HepG2 (cell line): ENCODE measurements around the gene CDO1. TPM values are rescaled to one million over a fixed set of nuclear protein-coding genes. Genes with fewer than 3 reads are reported as not detected.

ENCODE experiments used
- ATAC-seq: fragments of 200-7000 bp; cut with Tn5 transposase; 3 replicates; pipeline ENCODE4 v1.9.1; 2020; ENCODE audit warnings: mild to moderate bottlenecking, moderate library complexity
- BruUV-seq: library from RNA; stranded (reverse); fragments of 400-500 nt; replicated peaks from 2 replicates; lab custom pipeline; 2021; lab: Mats Ljungman, UMichigan
- CTCF ChIA-PET: fragments of 300-600 bp; formaldehyde crosslinking; extraction: SDS; loops from one replicate; lab custom pipeline; 2021; ENCODE audit warnings: low total read pairs, inconsistent platforms, low intra/inter-chr PET ratio; lab: Yijun Ruan, JAX
- POLR2A ChIA-PET: fragments of 350-600 bp; sonication (Branson Sonifier 250); formaldehyde crosslinking; loops from one replicate; lab custom pipeline; 2020; ENCODE audit warnings: antibody characterized with exemption, inconsistent platforms; lab: Yijun Ruan, JAX
- DNase-seq: peaks from one replicate; pipeline ENCODE4 v3.0.0-alpha.2; 2015; ENCODE audit warnings: low spot score
- FAIRE-seq: peaks from 3 replicates; lab custom pipeline; 2011; peaks lifted over from hg19 to GRCh38; lab: Jason Lieb, UNC
- H2AFZ ChIP-seq: one replicate; pipeline ENCODE4 v1.6.1; 2011; ENCODE audit warnings: low read length, inconsistent platforms
- H3K27ac ChIP-seq: fragments of 300-600 bp; 3 replicates; pipeline ENCODE4 v1.8.0; 2011; ENCODE audit warnings: mixed run types, mild to moderate bottlenecking, mixed read lengths, low read length, inconsistent platforms; ENCODE audit not compliant: insufficient read depth; ENCODE audit errors: extremely low read length
- H3K27me3 ChIP-seq, 2 experiments: fragments of 200-600 bp in 1 of 2; 2 replicates in 1 of 2; 3 replicates in 1 of 2; pipeline versions ENCODE4 v1.6.0 to v1.8.0; 2011; ENCODE audit warnings: low read length in 2 of 2, mild to moderate bottlenecking in 2 of 2, moderate library complexity in 2 of 2, inconsistent platforms in 1 of 2; ENCODE audit not compliant: insufficient read depth in 2 of 2, control insufficient read depth in 1 of 2
- H3K36me3 ChIP-seq, 2 experiments: fragments of 200-600 bp in 1 of 2; replicated peaks in 1 of 2; 2 replicates in 1 of 2; 3 replicates in 1 of 2; pipeline versions ENCODE4 v1.5.1 to v1.8.0; 2011; ENCODE audit warnings: low read length in 2 of 2, inconsistent platforms in 1 of 2; ENCODE audit not compliant: insufficient read depth in 2 of 2, control insufficient read depth in 1 of 2
- H3K4me1 ChIP-seq: 2 replicates; pipeline ENCODE4 v1.5.1; 2012; ENCODE audit warnings: low read length, inconsistent platforms; ENCODE audit not compliant: insufficient read depth
- H3K4me2 ChIP-seq: 2 replicates; pipeline ENCODE4 v1.6.0; 2011; ENCODE audit warnings: low read depth, low read length, inconsistent platforms
- H3K4me3 ChIP-seq, 3 experiments: fragments of 200-600 bp in 1 of 3; sonication (generic), shearing (Covaris generic) in 1 of 3; replicated peaks in 1 of 3; 2 replicates each; pipeline ENCODE4 v1.5.1; 2011 to 2016; ENCODE audit warnings: low read length in 3 of 3, inconsistent platforms in 2 of 3, low read depth in 2 of 3, mild to moderate bottlenecking in 2 of 3, control low read depth in 1 of 3, mixed read lengths in 1 of 3; ENCODE audit not compliant: insufficient read depth in 1 of 3
- H3K79me2 ChIP-seq: one replicate; pipeline ENCODE4 v1.6.1; 2011; ENCODE audit warnings: low read length, inconsistent platforms; ENCODE audit not compliant: insufficient read depth
- H3K9ac ChIP-seq: 2 replicates; pipeline ENCODE4 v1.6.0; 2011; ENCODE audit warnings: mild to moderate bottlenecking, low read depth, low read length, inconsistent platforms; ENCODE audit not compliant: insufficient read depth
- H3K9me3 ChIP-seq: 2 replicates; pipeline ENCODE4 v1.5.1; 2012; ENCODE audit warnings: mild to moderate bottlenecking, low read length
- H4K20me1 ChIP-seq: 2 replicates; pipeline ENCODE4 v1.6.0; 2011; ENCODE audit warnings: inconsistent platforms, mild to moderate bottlenecking, low read length, moderate library complexity; ENCODE audit not compliant: insufficient read depth
- FOXM1 ChIP-seq: sonication (generic); formaldehyde crosslinking; IDR thresholded peaks from 2 replicates; pipeline ENCODE4 v1.5.0; 2020; ENCODE audit warnings: missing genetic modification reagents
- NR2F2 ChIP-seq: IDR thresholded peaks from 2 replicates; pipeline ENCODE4 v1.6.1; 2012; ENCODE audit warnings: low read depth, inconsistent platforms, borderline replicate concordance
- PPARG ChIP-seq: conservative IDR thresholded peaks from 2 replicates; pipeline ENCODE4 v1.6.1; 2016; ENCODE audit warnings: missing biosample characterization, missing genetic modification reagents
- RXRB ChIP-seq: IDR thresholded peaks from 2 replicates; pipeline ENCODE4 v1.6.1; 2016; ENCODE audit warnings: borderline replicate concordance, missing genetic modification reagents, missing compliant biosample characterization
- SNAPC2 ChIP-seq: sonication (generic); formaldehyde crosslinking; IDR thresholded peaks from 2 replicates; pipeline ENCODE4 v1.8.1; 2022; ENCODE audit warnings: mild to moderate bottlenecking, missing genetic modification reagents
- ZC3H13 ChIP-seq: sonication (generic); formaldehyde crosslinking; IDR thresholded peaks from 2 replicates; pipeline ENCODE4 v1.8.1; 2023; ENCODE audit warnings: mild to moderate bottlenecking, missing genetic modification reagents, moderate library complexity
- ZZZ3 ChIP-seq: sonication (generic); formaldehyde crosslinking; IDR thresholded peaks from 2 replicates; pipeline ENCODE4 v1.4.0; 2020; ENCODE audit warnings: missing genetic modification reagents, mild to moderate bottlenecking, borderline replicate concordance
- WGBS: methylation state at CpG from one replicate; pipeline ENCODE4 v1.1.6; 2017; ENCODE audit warnings: low lambda C conversion rate; 5-methylcytosine and 5-hydroxymethylcytosine counted together
- in situ Hi-C: cut with HindIII; loops from 2 replicates; pipeline ENCODE4 v1.10.0; 2017; ENCODE audit warnings: low pct_unique_long_range_greater_than_20kb; ENCODE audit not compliant: extremely low pct_ligation_motif_present
- intact Hi-C: fragments of 100-400 bp; cut with micrococcal nuclease; formaldehyde crosslinking; loops from one replicate; pipeline ENCODE4 v1.10.0; 2022; ENCODE audit not compliant: unreplicated experiment
- polyA plus RNA-seq, 8 experiments: library from polyadenylated mRNA; depleted of rRNA in 3 of 8; stranded (reverse) in 7 of 8; unstranded in 1 of 8; fragments of >200 nt; fragmentation: Illumina TruSeq in 4 of 8; extraction: Trizol in 4 of 8; gene quantifications; 2 replicates each; pipeline versions ENCODE4 v1.2.1 to v1.2.3, GENCODE V29; 2011 to 2016; ENCODE audit warnings: low read depth in 4 of 8, missing spikeins in 1 of 8, mixed read lengths in 1 of 8; ENCODE audit not compliant: insufficient read depth in 1 of 8
- total RNA-seq, 5 experiments: library from RNA; depleted of rRNA; stranded (reverse); fragments of >200 nt; fragmentation: Illumina TruSeq; extraction: Trizol; gene quantifications; 2 replicates each; pipeline ENCODE4 v1.2.3, GENCODE V29; 2016; ENCODE audit warnings: low read depth in 1 of 5
- TF ChIP-seq, protein P1 (sequence below): sonication (generic); formaldehyde crosslinking; IDR thresholded peaks from 2 replicates; pipeline ENCODE4 v1.8.1; 2023; ENCODE audit warnings: missing genetic modification reagents, inconsistent platforms, borderline replicate concordance
- TF ChIP-seq, protein P2 (sequence below): sonication (generic); formaldehyde crosslinking; IDR thresholded peaks from 2 replicates; pipeline ENCODE4 v1.5.1; 2020; ENCODE audit warnings: missing genetic modification reagents, mild to moderate bottlenecking, borderline replicate concordance
- TF ChIP-seq, protein P3 (sequence below): sonication (generic); formaldehyde crosslinking; IDR thresholded peaks from 2 replicates; pipeline ENCODE4 v1.8.0; 2022; ENCODE audit warnings: missing genetic modification reagents, mild to moderate bottlenecking, inconsistent platforms, borderline replicate concordance
- TF ChIP-seq, protein P4 (sequence below): sonication (generic); formaldehyde crosslinking; IDR thresholded peaks from 2 replicates; pipeline ENCODE4 v1.5.0; 2020; ENCODE audit warnings: mild to moderate bottlenecking, missing genetic modification reagents, borderline replicate concordance
- TF ChIP-seq, protein P5 (sequence below): sonication (generic); formaldehyde crosslinking; IDR thresholded peaks from 2 replicates; pipeline ENCODE4 v1.5.0; 2020; ENCODE audit warnings: missing genetic modification reagents, mild to moderate bottlenecking, borderline replicate concordance
- TF ChIP-seq, protein P6 (sequence below): sonication (generic); formaldehyde crosslinking; IDR thresholded peaks from 2 replicates; pipeline ENCODE4 v1.8.0; 2022; ENCODE audit warnings: mild to moderate bottlenecking, missing genetic modification reagents, moderate library complexity
- TF ChIP-seq, protein P7 (sequence below): sonication (generic); formaldehyde crosslinking; IDR thresholded peaks from 2 replicates; pipeline ENCODE4 v1.8.1; 2023; ENCODE audit warnings: mild to moderate bottlenecking, missing genetic modification reagents

The CDO1 gene
- total and polyA plus RNA-seq, 2 of the 13 experiments (the other 11 are each of a cell fraction or from before 2014, with no cell fraction given) = 3.2 to 4.4 TPM

DNA sequence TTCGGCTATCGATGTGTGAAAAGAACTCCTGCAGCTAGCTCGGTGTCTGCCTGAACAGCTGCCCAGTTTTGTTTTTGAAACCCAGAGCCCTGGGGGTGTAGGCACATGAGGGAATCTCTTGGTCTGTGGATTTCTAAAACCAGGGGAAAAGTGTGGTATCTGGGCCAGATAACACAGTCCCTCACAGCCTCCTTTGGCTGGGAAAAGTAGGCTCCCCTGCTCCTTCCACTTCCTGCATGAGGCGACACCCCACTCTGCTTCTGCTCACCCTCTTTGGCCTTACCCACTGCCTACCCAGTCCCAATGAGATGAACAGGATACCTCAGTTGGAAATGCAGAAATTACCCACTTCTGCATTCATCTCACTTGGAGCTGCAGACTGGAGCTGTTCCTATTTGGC lies 9.5 kb upstream of the CDO1 start:
- ATAC-seq = peak; percentile 61
- no peaks in the 10 kb centered on the region for H3K9me3 ChIP-seq
- DNase-seq = no peak
- CTCF ChIA-PET = no interaction called here
- H4K20me1 ChIP-seq = no peaks in the 10 kb centered on the region
- H3K4me2 ChIP-seq = no peak overlapping the region
- H3K9ac ChIP-seq = no peak overlapping the region
- WGBS = 96% methylated on average over 4 of the region's 4 CpGs
- peaks cover 0 to 1% of the 10 kb centered on the region in 2 experiments; a peak in 1 of 5 replicates for H3K36me3 ChIP-seq
- H3K27me3 ChIP-seq = no peaks in the 10 kb centered on the region
- H3K4me1 ChIP-seq = peaks cover 17% of the 10 kb centered on the region
- POLR2A ChIA-PET = no interaction called here
- BruUV-seq = no TSS peak
- no peak for FAIRE-seq
- no peak overlapping the region for H3K4me3 ChIP-seq
- H3K27ac ChIP-seq = no peak overlapping the region
- H3K79me2 ChIP-seq = no peaks in the 10 kb centered on the region
- in situ Hi-C loops (loop anchor here (25.0 kb wide), 1 partner anchor 236 kb away; no protein-coding TSS in a partner anchor), intact Hi-C loops (no loop called here)
- H2AFZ ChIP-seq = no peak overlapping the region
- TF ChIP-seq, protein P1, sequence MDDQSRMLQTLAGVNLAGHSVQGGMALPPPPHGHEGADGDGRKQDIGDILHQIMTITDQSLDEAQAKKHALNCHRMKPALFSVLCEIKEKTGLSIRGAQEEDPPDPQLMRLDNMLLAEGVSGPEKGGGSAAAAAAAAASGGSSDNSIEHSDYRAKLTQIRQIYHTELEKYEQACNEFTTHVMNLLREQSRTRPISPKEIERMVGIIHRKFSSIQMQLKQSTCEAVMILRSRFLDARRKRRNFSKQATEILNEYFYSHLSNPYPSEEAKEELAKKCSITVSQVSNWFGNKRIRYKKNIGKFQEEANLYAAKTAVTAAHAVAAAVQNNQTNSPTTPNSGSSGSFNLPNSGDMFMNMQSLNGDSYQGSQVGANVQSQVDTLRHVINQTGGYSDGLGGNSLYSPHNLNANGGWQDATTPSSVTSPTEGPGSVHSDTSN (CRISPR knock-in tag) = no peak
- TF ChIP-seq, protein P2, sequence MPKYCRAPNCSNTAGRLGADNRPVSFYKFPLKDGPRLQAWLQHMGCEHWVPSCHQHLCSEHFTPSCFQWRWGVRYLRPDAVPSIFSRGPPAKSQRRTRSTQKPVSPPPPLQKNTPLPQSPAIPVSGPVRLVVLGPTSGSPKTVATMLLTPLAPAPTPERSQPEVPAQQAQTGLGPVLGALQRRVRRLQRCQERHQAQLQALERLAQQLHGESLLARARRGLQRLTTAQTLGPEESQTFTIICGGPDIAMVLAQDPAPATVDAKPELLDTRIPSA (CRISPR knock-in tag) = no peak
- TF ChIP-seq ZC3H13 (CRISPR knock-in tag) (no peak), NR2F2 (no peak), PPARG (CRISPR knock-in tag) (no peak), FOXM1 (no peak), ZZZ3 (no peak), SNAPC2 (no peak), RXRB (CRISPR knock-in tag) (no peak)
- TF ChIP-seq, protein P3, sequence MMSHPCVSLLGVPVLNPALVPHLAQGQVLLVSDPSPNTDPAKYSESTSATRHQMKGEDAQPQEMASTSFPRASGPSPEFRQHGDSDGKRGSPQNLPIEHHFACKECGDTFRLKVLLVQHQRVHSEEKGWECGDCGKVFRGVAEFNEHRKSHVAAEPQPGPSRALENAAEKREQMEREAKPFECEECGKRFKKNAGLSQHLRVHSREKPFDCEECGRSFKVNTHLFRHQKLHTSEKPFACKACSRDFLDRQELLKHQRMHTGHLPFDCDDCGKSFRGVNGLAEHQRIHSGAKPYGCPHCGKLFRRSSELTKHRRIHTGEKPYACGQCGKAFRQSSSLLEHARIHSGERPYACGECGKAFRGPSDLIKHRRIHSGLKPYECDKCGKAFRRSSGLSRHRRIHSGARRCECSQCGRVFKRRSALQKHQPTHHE (CRISPR knock-in tag) = no peak
- TF ChIP-seq, protein P4, sequence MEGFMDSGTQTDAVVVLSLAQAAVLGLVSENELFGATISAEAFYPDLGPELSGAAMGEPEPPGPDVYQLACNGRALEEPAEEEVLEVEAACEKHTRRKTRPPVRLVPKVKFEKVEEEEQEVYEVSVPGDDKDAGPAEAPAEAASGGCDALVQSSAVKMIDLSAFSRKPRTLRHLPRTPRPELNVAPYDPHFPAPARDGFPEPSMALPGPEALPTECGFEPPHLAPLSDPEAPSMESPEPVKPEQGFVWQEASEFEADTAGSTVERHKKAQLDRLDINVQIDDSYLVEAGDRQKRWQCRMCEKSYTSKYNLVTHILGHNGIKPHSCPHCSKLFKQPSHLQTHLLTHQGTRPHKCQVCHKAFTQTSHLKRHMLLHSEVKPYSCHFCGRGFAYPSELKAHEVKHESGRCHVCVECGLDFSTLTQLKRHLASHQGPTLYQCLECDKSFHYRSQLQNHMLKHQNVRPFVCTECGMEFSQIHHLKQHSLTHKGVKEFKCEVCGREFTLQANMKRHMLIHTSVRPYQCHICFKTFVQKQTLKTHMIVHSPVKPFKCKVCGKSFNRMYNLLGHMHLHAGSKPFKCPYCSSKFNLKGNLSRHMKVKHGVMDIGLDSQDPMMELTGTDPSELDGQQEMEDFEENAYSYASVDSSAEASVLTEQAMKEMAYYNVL (CRISPR knock-in tag) = no peak
- TF ChIP-seq, protein P5, sequence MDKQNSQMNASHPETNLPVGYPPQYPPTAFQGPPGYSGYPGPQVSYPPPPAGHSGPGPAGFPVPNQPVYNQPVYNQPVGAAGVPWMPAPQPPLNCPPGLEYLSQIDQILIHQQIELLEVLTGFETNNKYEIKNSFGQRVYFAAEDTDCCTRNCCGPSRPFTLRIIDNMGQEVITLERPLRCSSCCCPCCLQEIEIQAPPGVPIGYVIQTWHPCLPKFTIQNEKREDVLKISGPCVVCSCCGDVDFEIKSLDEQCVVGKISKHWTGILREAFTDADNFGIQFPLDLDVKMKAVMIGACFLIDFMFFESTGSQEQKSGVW (CRISPR knock-in tag) = no peak
- TF ChIP-seq, protein P6, sequence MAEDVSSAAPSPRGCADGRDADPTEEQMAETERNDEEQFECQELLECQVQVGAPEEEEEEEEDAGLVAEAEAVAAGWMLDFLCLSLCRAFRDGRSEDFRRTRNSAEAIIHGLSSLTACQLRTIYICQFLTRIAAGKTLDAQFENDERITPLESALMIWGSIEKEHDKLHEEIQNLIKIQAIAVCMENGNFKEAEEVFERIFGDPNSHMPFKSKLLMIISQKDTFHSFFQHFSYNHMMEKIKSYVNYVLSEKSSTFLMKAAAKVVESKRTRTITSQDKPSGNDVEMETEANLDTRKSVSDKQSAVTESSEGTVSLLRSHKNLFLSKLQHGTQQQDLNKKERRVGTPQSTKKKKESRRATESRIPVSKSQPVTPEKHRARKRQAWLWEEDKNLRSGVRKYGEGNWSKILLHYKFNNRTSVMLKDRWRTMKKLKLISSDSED (CRISPR knock-in tag) = no peak
- TF ChIP-seq, protein P7, sequence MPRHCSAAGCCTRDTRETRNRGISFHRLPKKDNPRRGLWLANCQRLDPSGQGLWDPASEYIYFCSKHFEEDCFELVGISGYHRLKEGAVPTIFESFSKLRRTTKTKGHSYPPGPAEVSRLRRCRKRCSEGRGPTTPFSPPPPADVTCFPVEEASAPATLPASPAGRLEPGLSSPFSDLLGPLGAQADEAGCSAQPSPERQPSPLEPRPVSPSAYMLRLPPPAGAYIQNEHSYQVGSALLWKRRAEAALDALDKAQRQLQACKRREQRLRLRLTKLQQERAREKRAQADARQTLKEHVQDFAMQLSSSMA (CRISPR knock-in tag) = no peak
